LoVo (cell line): ENCODE measurements around the gene NCAN.

ENCODE experiments used
- DNase-seq: peaks from one replicate; pipeline ENCODE4 v3.0.0-alpha.2; 2016; ENCODE audit warnings: low spot score

The NCAN gene

DNA sequence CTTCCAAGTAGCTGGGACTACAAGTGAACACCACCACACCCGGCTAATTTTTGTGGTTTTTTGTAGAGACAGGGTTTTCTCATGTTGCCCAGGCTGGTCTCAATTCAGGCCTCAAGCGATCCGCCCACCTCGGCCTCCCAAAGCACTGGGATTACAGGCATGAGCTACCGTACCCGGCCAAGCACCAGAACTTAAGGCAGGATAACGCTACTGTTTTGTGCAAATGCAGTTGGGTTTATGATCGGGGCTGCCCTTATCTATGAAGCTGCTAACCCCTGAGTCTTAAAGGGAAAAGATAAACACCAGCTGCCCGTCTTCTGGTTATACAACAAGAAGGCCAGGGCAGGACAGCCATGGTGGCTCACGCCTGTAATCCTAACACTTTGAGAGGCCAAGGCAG lies 73.9 kb downstream of the NCAN start:
- no peak for DNase-seq

DNA sequence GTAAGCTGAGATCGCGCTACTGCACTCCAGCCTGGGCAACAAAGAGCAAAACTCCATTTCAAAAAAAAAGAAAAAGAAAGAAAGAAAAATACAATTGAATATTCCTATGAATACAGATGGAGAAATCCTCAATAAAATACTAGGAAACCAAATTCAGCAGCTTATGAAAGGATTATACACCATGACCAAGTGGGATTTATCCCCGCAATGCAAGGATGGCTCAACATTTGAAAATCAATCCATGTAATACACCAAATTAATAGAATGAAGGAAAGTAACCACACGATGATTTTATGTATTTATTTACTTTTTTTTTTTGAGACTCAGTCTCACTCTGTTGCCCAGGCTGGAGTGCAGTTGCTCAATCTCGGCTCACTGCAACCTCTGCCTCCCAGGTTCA lies 80.8 kb downstream of the NCAN start:
- no peak for DNase-seq

GRCh38 chr19:19294914-19295313 lies 83.2 kb downstream of the NCAN start:
- DNase-seq, result no peak

GRCh38 chr19:19296953-19297689 lies 85.4 kb downstream of the NCAN start:
- DNase-seq, result no peak

- no peak for DNase-seq
Measured at GRCh38 chr19:19297759-19298158, 86.0 kb downstream of the NCAN start.

GRCh38 chr19:19300613-19301012 lies 88.9 kb downstream of the NCAN start:
- no peak for DNase-seq
